D721Med (cell line): Measurements from ENCODE around the gene PSMC3.
"Not testable (repeated sequence)": the region's sequence is repeated elsewhere in the genome, so short reads cannot be mapped to it uniquely, and the experiment has no call there.

ENCODE experiments used
- DNase-seq: peaks from one replicate; pipeline ENCODE4 v3.0.0; 2011; ENCODE audit warnings: low spot score; ENCODE audit not compliant: insufficient read length
- FAIRE-seq: peaks from 2 replicates; lab custom pipeline; 2011; peaks lifted over from hg19 to GRCh38; lab: Jason Lieb, UNC
- CTCF ChIP-seq: IDR thresholded peaks from 2 replicates; pipeline ENCODE4 v1.5.1; 2012; ENCODE audit warnings: mild to moderate bottlenecking, control low read depth; ENCODE audit not compliant: insufficient read depth; ENCODE audit errors: missing control alignments

The PSMC3 gene

GRCh38 chr11:47466201-47466600 lies 40.0 kb upstream of the PSMC3 start:
- DNase-seq = no peak
- TF ChIP-seq CTCF = no peak
- FAIRE-seq = no peak

- peak; percentile 46 for DNase-seq
- FAIRE-seq = no peak
- no peak for TF ChIP-seq CTCF
Measured at GRCh38 chr11:47464483-47464882, 38.2 kb upstream of the PSMC3 start.

GRCh38 chr11:47461876-47462275 lies 35.6 kb upstream of the PSMC3 start:
- FAIRE-seq (no peak), DNase-seq (no peak)
- TF ChIP-seq CTCF = no peak

GRCh38 chr11:47460571-47461235 lies 34.5 kb upstream of the PSMC3 start:
- TF ChIP-seq CTCF = no peak
- DNase-seq (no peak), FAIRE-seq (no peak)

- not testable (repeated sequence) for FAIRE-seq
- peak; percentile 59 for DNase-seq
- peak; percentile 84 for TF ChIP-seq CTCF
Measured at GRCh38 chr11:47454258-47454671, 28.0 kb upstream of the PSMC3 start.

- DNase-seq (no peak), FAIRE-seq (no peak)
- TF ChIP-seq CTCF = no peak
Measured at GRCh38 chr11:47453365-47453764, 27.1 kb upstream of the PSMC3 start.

GRCh38 chr11:47451990-47452389 lies 25.8 kb upstream of the PSMC3 start:
- DNase-seq (no peak), FAIRE-seq (no peak)
- no peak for TF ChIP-seq CTCF
